Erythroblast (primary cell): ENCODE data around the gene MTOR.

Experiments used
- GATA1 ChIP-seq: IDR thresholded peaks from 2 replicates; pipeline ENCODE4 v1.6.1; 2011; ENCODE audit warnings: low read depth, mild to moderate bottlenecking, control low read depth, low read length, moderate library complexity
- POLR2A ChIP-seq: IDR thresholded peaks from 2 replicates; pipeline ENCODE4 v1.6.1; 2011; ENCODE audit warnings: mild to moderate bottlenecking, low read length

- TF ChIP-seq POLR2A (no peak), GATA1 (no peak)
Measured at GRCh38 chr1:11245248-11245647, 17.1 kb downstream of the MTOR start.
